HepG2 (cell line): ENCODE results near the gene TSTD2. TPM values are rescaled to one million over a fixed set of nuclear protein-coding genes. Genes with fewer than 3 reads are reported as not detected.

Experiments
- AGO1 ChIP-seq: fragments of 200-400 bp; formaldehyde crosslinking; IDR thresholded peaks from 2 replicates; pipeline ENCODE4 v1.6.1; 2017; ENCODE audit warnings: mild to moderate bottlenecking, low read depth, low read length, moderate library complexity; ENCODE audit not compliant: poor library complexity, severe bottlenecking
- ASH2L ChIP-seq: fragments of 300-600, 200-600 bp; sonication (generic); IDR thresholded peaks from 2 replicates; pipeline ENCODE4 v1.7.0; 2017; ENCODE audit warnings: low read depth, mild to moderate bottlenecking, moderate library complexity, mixed read lengths, low read length; ENCODE audit not compliant: insufficient read length
- E2F5 ChIP-seq: sonication (generic); formaldehyde crosslinking; conservative IDR thresholded peaks from 2 replicates; pipeline ENCODE4 v1.4.0; 2020; ENCODE audit warnings: missing genetic modification reagents
- HES4 ChIP-seq: sonication (generic); formaldehyde crosslinking; IDR thresholded peaks from 2 replicates; pipeline ENCODE4 v1.9.0; 2021; ENCODE audit warnings: mild to moderate bottlenecking, missing genetic modification reagents, borderline replicate concordance
- HNRNPL ChIP-seq: fragments of 200-400 bp; formaldehyde crosslinking; IDR thresholded peaks from 2 replicates; pipeline ENCODE4 v1.6.1; 2017; ENCODE audit warnings: mild to moderate bottlenecking, low read depth, low read length
- JUNB ChIP-seq: sonication (generic); formaldehyde crosslinking; IDR thresholded peaks from 2 replicates; pipeline ENCODE4 v1.8.0; 2022; ENCODE audit warnings: missing genetic modification reagents, mild to moderate bottlenecking, borderline replicate concordance
- MYPOP ChIP-seq: sonication (generic); formaldehyde crosslinking; IDR thresholded peaks from 2 replicates; pipeline ENCODE4 v1.8.1; 2023; ENCODE audit warnings: mild to moderate bottlenecking, moderate library complexity, missing genetic modification reagents
- NCOA5 ChIP-seq: sonication (generic); formaldehyde crosslinking; IDR thresholded peaks from 2 replicates; pipeline ENCODE4 v1.4.0; 2020; ENCODE audit warnings: missing genetic modification reagents
- NFKB2 ChIP-seq: sonication (generic); formaldehyde crosslinking; IDR thresholded peaks from 2 replicates; pipeline ENCODE4 v1.4.0; 2020; ENCODE audit warnings: missing genetic modification reagents, borderline replicate concordance
- PRDM10 ChIP-seq: sonication (generic); formaldehyde crosslinking; IDR thresholded peaks from 2 replicates; pipeline ENCODE4 v1.4.0; 2020; ENCODE audit warnings: low read depth, missing genetic modification reagents
- SALL2 ChIP-seq: sonication (generic); formaldehyde crosslinking; IDR thresholded peaks from 2 replicates; pipeline ENCODE4 v1.8.1; 2023; ENCODE audit warnings: mild to moderate bottlenecking, missing genetic modification reagents, inconsistent platforms
- SP5 ChIP-seq: IDR thresholded peaks from 2 replicates; pipeline ENCODE4 v1.6.1; 2016; ENCODE audit warnings: low read depth, borderline replicate concordance
- ZEB1 ChIP-seq: IDR thresholded peaks from 2 replicates; pipeline ENCODE4 v1.6.1; 2012; ENCODE audit warnings: mild to moderate bottlenecking, low read depth, inconsistent platforms; ENCODE audit not compliant: insufficient replicate concordance
- ZFP36L1 ChIP-seq: sonication (generic); formaldehyde crosslinking; IDR thresholded peaks from 2 replicates; pipeline ENCODE4 v1.8.0; 2022; ENCODE audit warnings: mild to moderate bottlenecking, missing genetic modification reagents, moderate library complexity
- ZNF143 ChIP-seq: sonication (generic); formaldehyde crosslinking; IDR thresholded peaks from 2 replicates; pipeline ENCODE4 v1.4.0; 2020; ENCODE audit warnings: missing genetic modification reagents
- ZNF317 ChIP-seq: sonication (generic); formaldehyde crosslinking; IDR thresholded peaks from 2 replicates; pipeline ENCODE4 v1.5.0; 2020; ENCODE audit warnings: mild to moderate bottlenecking, missing genetic modification reagents
- ZNF343 ChIP-seq: sonication (generic); formaldehyde crosslinking; IDR thresholded peaks from 2 replicates; pipeline ENCODE4 v1.4.0; 2020; ENCODE audit warnings: mild to moderate bottlenecking, missing genetic modification reagents
- ZNF496 ChIP-seq: sonication (generic); formaldehyde crosslinking; IDR thresholded peaks from 2 replicates; pipeline ENCODE4 v1.8.1; 2023; ENCODE audit warnings: mild to moderate bottlenecking, moderate library complexity, missing genetic modification reagents; ENCODE audit not compliant: insufficient replicate concordance
- ZNF639 ChIP-seq: conservative IDR thresholded peaks from 2 replicates; pipeline ENCODE4 v1.6.1; 2018; ENCODE audit warnings: missing genetic modification reagents
- ZNF772 ChIP-seq: sonication (generic); formaldehyde crosslinking; IDR thresholded peaks from 2 replicates; pipeline ENCODE4 v1.5.0; 2020; ENCODE audit warnings: mild to moderate bottlenecking, missing genetic modification reagents
- ZSCAN20 ChIP-seq: sonication (generic); formaldehyde crosslinking; IDR thresholded peaks from 2 replicates; pipeline ENCODE4 v1.4.0; 2020; ENCODE audit warnings: missing genetic modification reagents, mild to moderate bottlenecking, borderline replicate concordance
- ZSCAN9 ChIP-seq: IDR thresholded peaks from 2 replicates; pipeline ENCODE4 v1.6.1; 2016; ENCODE audit warnings: borderline replicate concordance
- polyA plus RNA-seq, 8 experiments: library from polyadenylated mRNA; depleted of rRNA in 3 of 8; stranded (reverse) in 7 of 8; unstranded in 1 of 8; fragments of >200 nt; fragmentation: Illumina TruSeq in 4 of 8; extraction: Trizol in 4 of 8; gene quantifications; 2 replicates each; pipeline versions ENCODE4 v1.2.1 to v1.2.3, GENCODE V29; 2011 to 2016; ENCODE audit warnings: low read depth in 4 of 8, missing spikeins in 1 of 8, mixed read lengths in 1 of 8; ENCODE audit not compliant: insufficient read depth in 1 of 8
- total RNA-seq, 5 experiments: library from RNA; depleted of rRNA; stranded (reverse); fragments of >200 nt; fragmentation: Illumina TruSeq; extraction: Trizol; gene quantifications; 2 replicates each; pipeline ENCODE4 v1.2.3, GENCODE V29; 2016; ENCODE audit warnings: low read depth in 1 of 5

The TSTD2 gene
- total and polyA plus RNA-seq, 2 of the 13 experiments (the other 11 are each of a cell fraction or from before 2014, with no cell fraction given): 16.0 to 23.1 TPM

GRCh38 chr9:97632985-97633858 lies at the start of gene TSTD2, which contains the start of gene NCBP1 (continued):
- no peak for TF ChIP-seq JUNB
- TF ChIP-seq ZNF143 (CRISPR knock-in tag): peak; percentile 89
- no peak for TF ChIP-seq HNRNPL
- TF ChIP-seq SALL2 (CRISPR knock-in tag): peak; percentile 81
- peak; percentile 70 for TF ChIP-seq ZEB1
- TF ChIP-seq ZNF496 (CRISPR knock-in tag): no peak
- peak; percentile 50; the same call in 1 of the 2 replicates for TF ChIP-seq ZNF772 (CRISPR knock-in tag)
- 0 out of 2 replicates have a peak, but pooled peaks have one; percentile 34 for TF ChIP-seq SP5 (CRISPR knock-in tag)
- peak; percentile 65; the same call in 1 of the 2 replicates for TF ChIP-seq NFKB2 (CRISPR knock-in tag)
- TF ChIP-seq ZNF317 (CRISPR knock-in tag): no peak
- peak; percentile 53; the same call in 1 of the 2 replicates for TF ChIP-seq ZFP36L1
- peak; percentile 74 for TF ChIP-seq PRDM10 (CRISPR knock-in tag)
- TF ChIP-seq ZNF639: peak; percentile 100
- TF ChIP-seq ASH2L: peak; percentile 86
- no peak for TF ChIP-seq HES4 (CRISPR knock-in tag)
- TF ChIP-seq E2F5: peak; percentile 46; the same call in 1 of the 2 replicates
- TF ChIP-seq ZSCAN20 (CRISPR knock-in tag): peak; percentile 32; the same call in 1 of the 2 replicates
- peak; percentile 71; the same call in 1 of the 2 replicates for TF ChIP-seq ZNF343
- TF ChIP-seq ZSCAN9 (CRISPR knock-in tag): 0 out of 2 replicates have a peak, but pooled peaks have one; percentile 5
- TF ChIP-seq MYPOP (CRISPR knock-in tag): peak; percentile 75
- no peak for TF ChIP-seq NCOA5 (CRISPR knock-in tag)
- peak; percentile 67 for TF ChIP-seq AGO1
